ENCODE results near the gene ARHGEF1.
"Not testable (repeated sequence)": the region's sequence is repeated elsewhere in the genome, so short reads cannot be mapped to it uniquely, and the experiment has no call there.

Gene ARHGEF1

DNA sequence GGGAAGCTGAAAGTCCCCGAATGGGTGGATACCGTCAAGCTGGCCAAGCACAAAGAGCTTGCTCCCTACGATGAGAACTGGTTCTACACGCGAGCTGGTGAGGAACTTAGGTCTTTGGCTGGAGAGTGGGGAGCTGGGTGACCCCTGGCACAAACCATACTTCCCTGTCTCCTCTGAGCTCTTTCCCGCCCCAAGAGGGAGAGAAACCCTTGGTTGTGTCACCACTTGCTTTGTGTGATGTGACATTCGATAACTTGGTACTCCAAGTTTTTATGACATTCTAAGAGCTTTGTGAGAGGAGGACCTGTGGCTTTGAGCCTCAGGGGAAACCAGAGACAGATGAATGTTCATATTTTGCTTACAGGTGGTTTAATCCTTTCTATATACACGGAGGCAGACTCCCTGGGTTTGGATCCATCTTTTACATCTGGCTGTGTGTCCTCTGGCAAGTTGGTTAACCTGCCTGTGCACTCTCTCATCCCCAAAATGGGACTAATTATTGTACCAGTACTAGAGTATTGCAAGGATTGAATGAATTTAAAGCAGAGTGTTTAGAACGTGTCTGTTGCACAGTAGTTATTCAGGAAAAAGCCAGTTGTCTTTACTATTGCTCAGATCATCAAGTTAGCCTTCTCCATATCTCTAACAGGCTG, 21.7 kb upstream of the ARHGEF1 start:
- in situ Hi-C loops (cut with MboI; ENCODE audit: low sequenced_read_pairs): loop anchor here (10.0 kb wide), 1 partner anchor 94 kb away; the partner anchor contains the start of gene RABAC1

- in situ Hi-C loops (cut with MboI; ENCODE audit: low sequenced_read_pairs): loop anchor here (10.0 kb wide), 1 partner anchor 93 kb away; the partner anchor contains the start of gene RABAC1
Observed at GRCh38 chr19:41861846-41862245, 21.1 kb upstream of the ARHGEF1 start.

- in situ Hi-C loops (cut with MboI; ENCODE audit: low sequenced_read_pairs): loop anchor here (10.0 kb wide), 1 partner anchor 92 kb away; the partner anchor contains the start of gene RABAC1
Observed at GRCh38 chr19:41862445-41862986, 20.5 kb upstream of the ARHGEF1 start.

DNA sequence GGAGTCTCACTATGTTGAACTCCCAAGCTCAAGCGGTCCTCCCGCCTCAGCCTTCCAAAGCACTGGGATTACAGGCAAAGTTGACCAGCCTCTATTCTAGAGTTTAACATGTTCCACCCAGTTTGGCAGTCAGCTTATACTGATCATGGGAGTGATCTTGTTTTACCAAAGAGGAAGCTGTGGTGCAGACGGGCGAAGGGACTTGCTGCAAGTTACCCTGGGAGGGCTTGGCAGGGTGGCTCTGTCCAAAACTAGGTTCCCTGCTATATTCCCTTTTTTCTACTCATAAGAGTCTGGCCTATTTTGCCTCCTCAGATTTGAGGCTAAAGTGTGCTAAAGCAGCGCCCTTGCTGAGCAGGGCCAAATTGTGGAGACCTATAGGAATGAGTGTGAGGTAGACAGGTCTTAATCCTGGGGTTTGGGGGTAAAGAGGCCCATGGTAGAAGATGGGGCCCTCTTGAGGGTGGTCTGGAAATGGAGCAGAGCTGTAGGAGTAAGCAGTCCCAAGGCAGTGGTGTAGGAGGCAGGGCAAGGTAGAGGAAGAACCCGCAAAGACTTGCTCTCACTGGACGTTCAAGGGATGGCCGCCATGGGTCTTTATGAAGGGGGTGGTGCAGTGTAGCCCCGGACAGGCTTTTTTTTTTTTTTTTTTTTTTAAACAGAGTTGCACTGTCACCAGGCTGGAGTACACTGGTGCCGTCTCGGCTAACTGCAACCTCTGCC, 19.6 kb upstream of the ARHGEF1 start:
- in situ Hi-C loops (cut with MboI; ENCODE audit: low sequenced_read_pairs): loop anchor here (10.0 kb wide), 1 partner anchor 91 kb away; the partner anchor contains the start of gene RABAC1

DNA sequence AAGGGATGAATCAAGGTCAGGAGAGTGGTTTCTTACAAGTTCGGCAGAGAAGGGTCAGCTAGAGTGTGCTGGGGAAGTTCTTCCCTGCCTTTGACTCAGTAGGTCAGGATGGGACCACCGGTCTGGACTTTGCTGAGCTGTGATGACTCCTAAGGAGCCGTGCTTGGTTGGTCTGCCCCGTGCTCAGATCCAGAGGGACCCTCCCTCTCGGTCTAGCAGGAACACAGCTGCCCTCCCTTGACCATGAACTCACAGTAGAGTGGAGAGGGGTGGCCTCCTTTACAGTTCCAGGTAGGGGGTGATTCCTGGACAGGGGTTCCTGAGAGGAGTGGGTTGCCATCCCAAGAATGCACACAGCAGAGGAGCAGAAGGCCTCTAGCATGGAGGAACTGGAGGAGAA, 18.6 kb upstream of the ARHGEF1 start:
- in situ Hi-C loops (cut with MboI; ENCODE audit: low sequenced_read_pairs): loop anchor here (10.0 kb wide), 1 partner anchor 90 kb away; the partner anchor contains the start of gene RABAC1

DNA sequence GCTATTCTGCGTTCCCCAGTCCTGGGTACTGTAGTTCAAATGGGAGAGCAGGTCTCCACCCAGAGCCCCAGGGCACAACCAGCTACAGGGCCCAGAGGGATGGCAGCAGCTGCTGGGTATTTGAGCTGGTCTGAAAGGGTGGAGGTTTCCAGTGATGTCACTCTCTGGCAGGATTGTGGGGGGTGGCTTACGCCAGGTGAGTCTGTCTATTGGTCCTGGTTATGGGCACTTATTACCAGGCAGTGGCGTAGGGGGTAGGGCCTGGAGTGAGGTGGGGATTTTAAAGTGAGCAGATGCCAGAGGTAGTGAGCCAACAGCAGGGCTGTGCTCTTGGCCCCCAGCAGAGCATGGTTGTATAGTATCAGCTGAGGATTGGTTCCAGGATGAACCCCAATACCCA, 16.7 kb upstream of the ARHGEF1 start:
- in situ Hi-C loops (cut with MboI; ENCODE audit: low sequenced_read_pairs): loop anchor here (10.0 kb wide), 1 partner anchor 89 kb away; the partner anchor contains the start of gene RABAC1

- in situ Hi-C loops (cut with MboI; ENCODE audit: low sequenced_read_pairs): loop anchor here (10.0 kb wide), 1 partner anchor 86 kb away; the partner anchor contains the start of gene RABAC1
Observed at GRCh38 chr19:41868120-41868988, 14.6 kb upstream of the ARHGEF1 start.

- in situ Hi-C loops (cut with MboI; ENCODE audit: low sequenced_read_pairs): loop anchor here (10.0 kb wide), 1 partner anchor 86 kb away; the partner anchor contains the start of gene RABAC1
Observed at GRCh38 chr19:41868989-41869300, 14.0 kb upstream of the ARHGEF1 start.

GRCh38 chr19:41869374-41869955, 13.5 kb upstream of the ARHGEF1 start:
- in situ Hi-C loops (cut with MboI; ENCODE audit: low sequenced_read_pairs): loop anchor here (10.0 kb wide), 1 partner anchor 85 kb away; the partner anchor contains the start of gene RABAC1

- in situ Hi-C loops (cut with MboI; ENCODE audit: low sequenced_read_pairs): no loop called here
Observed at GRCh38 chr19:41870401-41870873, 12.5 kb upstream of the ARHGEF1 start.

- in situ Hi-C loops (cut with MboI; ENCODE audit: low sequenced_read_pairs): no loop called here
Observed at GRCh38 chr19:41871573-41872383, 11.2 kb upstream of the ARHGEF1 start.

DNA sequence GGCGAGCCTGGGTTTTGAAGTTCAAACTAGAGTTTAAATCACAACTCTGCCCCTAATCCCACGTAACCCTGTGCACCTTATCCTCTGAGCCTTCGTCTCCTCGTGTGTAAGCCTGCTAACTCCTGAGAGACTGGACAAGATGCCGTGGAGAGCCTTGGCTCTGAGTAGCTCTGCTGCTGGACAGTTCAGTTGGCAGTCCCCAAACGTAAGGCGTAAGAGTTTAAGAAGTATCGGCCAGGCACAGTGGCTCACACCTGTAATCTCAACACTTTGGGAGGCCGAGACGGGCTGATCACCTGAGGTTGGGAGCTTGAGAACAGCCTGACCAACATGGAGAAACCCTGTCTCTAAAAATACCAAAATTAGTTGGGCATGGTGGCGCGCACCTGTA, 10.6 kb upstream of the ARHGEF1 start:
- in situ Hi-C loops (cut with MboI; ENCODE audit: low sequenced_read_pairs): no loop called here

- in situ Hi-C loops (cut with MboI; ENCODE audit: low sequenced_read_pairs): no loop called here
Observed at GRCh38 chr19:41872775-41873647, 10.0 kb upstream of the ARHGEF1 start.

- in situ Hi-C loops (cut with MboI; ENCODE audit: low sequenced_read_pairs): not testable (repeated sequence)
Observed at GRCh38 chr19:41875973-41876372, 7.0 kb upstream of the ARHGEF1 start.

GRCh38 chr19:41876847-41877832, 5.8 kb upstream of the ARHGEF1 start, which contains the start of gene CD79A:
Gene CD79A (plus strand): TSS chr19:41877279. CDS start chr19:41877305, 26 bp downstream.
- in situ Hi-C loops (cut with MboI; ENCODE audit: low sequenced_read_pairs): no loop called here

DNA sequence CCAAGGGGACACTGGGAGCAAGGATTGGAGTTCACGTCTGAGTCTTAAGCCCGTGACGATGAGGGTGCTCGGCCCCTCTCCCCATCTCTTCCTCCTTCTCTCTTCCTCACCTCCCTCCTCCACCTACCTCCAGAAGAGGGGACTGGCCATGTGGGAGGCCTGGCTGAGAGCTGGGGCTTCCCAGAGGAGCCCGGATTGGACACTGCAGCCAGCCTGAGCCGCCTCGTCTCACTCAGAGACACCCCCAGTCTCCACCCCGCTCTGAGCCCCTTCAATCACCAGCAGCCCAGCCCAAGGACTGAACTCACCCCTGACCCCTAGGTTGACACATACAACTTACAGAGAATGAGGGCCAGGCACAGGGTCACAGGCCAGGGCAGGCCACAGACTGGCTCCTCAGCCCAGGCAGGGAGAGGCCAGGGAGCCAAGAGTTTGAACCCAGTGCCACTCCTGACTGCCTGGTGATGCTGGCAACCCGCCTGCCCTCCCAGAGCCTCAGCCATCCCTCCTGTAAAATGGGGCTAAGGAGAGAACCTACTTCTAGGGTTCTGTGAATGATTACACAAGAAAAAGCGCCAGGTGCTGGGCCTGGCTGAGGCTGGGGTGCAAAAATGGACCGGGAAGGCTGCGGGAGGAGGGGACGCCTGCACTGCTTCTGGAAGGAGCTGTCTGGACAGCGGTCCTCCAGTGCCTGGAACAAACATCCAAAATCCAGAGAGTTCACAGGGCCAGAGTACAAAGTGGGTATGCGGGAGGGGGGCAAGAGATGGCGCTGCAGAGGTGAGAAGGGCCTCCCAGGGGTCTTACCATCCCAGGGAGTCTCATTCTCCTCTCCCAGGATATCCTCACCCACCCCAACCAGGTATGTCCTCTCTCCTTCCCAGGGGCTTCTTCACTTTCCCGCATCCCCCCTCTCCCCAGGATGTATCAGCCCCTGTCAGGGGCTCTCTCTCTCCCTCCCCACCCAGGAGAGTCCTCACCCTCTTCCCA, 4.8 kb upstream of the ARHGEF1 start:
- in situ Hi-C loops (cut with MboI; ENCODE audit: low sequenced_read_pairs): no loop called here

All from HL-60/S4 treated with phorbol 12-myristate 13-acetate at 8.2 ng/mL for 4 days and 3 days (cell line).